ENCODE measurements around the gene CCDC150. TPM values are rescaled to one million over a fixed set of nuclear protein-coding genes. Genes with fewer than 3 reads are reported as not detected.
"Not testable (repeated sequence)": the region's sequence is repeated elsewhere in the genome, so short reads cannot be mapped to it uniquely, and the experiment has no call there.

Gene CCDC150
- total RNA-seq, 1 donor from 2014 or later, result 0.66 TPM

DNA sequence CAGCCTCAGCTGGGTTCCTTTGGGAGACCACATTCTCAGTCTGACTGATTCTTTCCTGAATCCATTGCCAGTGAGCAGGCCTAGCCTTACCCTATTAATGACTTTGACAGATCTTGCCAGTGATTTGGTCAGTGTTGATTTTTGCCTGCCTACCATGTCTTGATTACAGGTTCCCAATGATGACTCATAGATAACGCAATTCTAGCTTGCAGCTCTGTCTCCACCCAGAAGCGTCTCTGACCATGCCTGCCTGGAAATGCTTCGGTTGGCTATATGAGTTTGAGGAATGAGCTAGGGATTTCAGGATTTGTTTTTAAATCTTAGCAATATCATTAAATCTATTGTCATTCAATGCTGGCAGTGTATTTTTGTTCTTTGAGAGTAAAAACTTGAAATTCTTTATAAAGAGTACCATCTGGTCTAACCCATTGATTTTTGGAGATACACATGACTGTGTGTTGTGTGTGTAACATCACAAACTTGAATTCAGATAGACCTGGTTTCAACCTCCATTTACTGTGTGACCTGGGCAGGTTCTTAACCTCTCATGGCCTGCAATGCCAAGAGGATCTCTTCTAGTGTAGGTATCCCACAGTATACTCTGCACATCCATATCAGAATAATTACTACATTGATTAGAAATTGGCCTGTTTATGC, 57.0 kb downstream of the CCDC150 start:
- H3K9me3 ChIP-seq (replicated peaks), result no peaks in the 10 kb centered on the region
- intact Hi-C loops (cut with micrococcal nuclease), result no loop called here
- TF ChIP-seq, protein P1, sequence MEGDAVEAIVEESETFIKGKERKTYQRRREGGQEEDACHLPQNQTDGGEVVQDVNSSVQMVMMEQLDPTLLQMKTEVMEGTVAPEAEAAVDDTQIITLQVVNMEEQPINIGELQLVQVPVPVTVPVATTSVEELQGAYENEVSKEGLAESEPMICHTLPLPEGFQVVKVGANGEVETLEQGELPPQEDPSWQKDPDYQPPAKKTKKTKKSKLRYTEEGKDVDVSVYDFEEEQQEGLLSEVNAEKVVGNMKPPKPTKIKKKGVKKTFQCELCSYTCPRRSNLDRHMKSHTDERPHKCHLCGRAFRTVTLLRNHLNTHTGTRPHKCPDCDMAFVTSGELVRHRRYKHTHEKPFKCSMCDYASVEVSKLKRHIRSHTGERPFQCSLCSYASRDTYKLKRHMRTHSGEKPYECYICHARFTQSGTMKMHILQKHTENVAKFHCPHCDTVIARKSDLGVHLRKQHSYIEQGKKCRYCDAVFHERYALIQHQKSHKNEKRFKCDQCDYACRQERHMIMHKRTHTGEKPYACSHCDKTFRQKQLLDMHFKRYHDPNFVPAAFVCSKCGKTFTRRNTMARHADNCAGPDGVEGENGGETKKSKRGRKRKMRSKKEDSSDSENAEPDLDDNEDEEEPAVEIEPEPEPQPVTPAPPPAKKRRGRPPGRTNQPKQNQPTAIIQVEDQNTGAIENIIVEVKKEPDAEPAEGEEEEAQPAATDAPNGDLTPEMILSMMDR (IDR thresholded peaks at IDR 0.05; ENCODE audit: borderline replicate concordance), result no peak
- DNase-seq, result no peak
- no peak overlapping the region for H3K27ac ChIP-seq (replicated peaks)
- H3K27me3 ChIP-seq (ENCODE audit: low read depth), result no peaks in the 10 kb centered on the region
- H3K36me3 ChIP-seq, result no peaks in the 10 kb centered on the region
- no peak overlapping the region for H3K4me3 ChIP-seq
- H3K4me1 ChIP-seq, result no peaks in the 10 kb centered on the region

GRCh38 chr2:196697825-196698224, 58.3 kb downstream of the CCDC150 start:
- no peak overlapping the region for H3K27ac ChIP-seq (replicated peaks)
- TF ChIP-seq, protein P1 (IDR thresholded peaks at IDR 0.05; ENCODE audit: borderline replicate concordance), result no peak
- no peaks in the 10 kb centered on the region for H3K9me3 ChIP-seq (replicated peaks)
- no peaks in the 10 kb centered on the region for H3K36me3 ChIP-seq
- DNase-seq, result no peak
- no peaks in the 10 kb centered on the region for H3K4me1 ChIP-seq
- intact Hi-C loops (cut with micrococcal nuclease), result no loop called here
- no peak overlapping the region for H3K4me3 ChIP-seq
- H3K27me3 ChIP-seq (ENCODE audit: low read depth), result no peaks in the 10 kb centered on the region

GRCh38 chr2:196702641-196703040, 63.1 kb downstream of the CCDC150 start:
- intact Hi-C loops (cut with micrococcal nuclease), result no loop called here
- no peaks in the 10 kb centered on the region for H3K27me3 ChIP-seq (ENCODE audit: low read depth)
- no peak overlapping the region for H3K4me3 ChIP-seq
- H3K9me3 ChIP-seq (replicated peaks), result no peaks in the 10 kb centered on the region
- H3K4me1 ChIP-seq, result no peaks in the 10 kb centered on the region
- no peaks in the 10 kb centered on the region for H3K36me3 ChIP-seq
- no peak for DNase-seq
- TF ChIP-seq, protein P1 (IDR thresholded peaks at IDR 0.05; ENCODE audit: borderline replicate concordance), result no peak
- no peak overlapping the region for H3K27ac ChIP-seq (replicated peaks)

DNA sequence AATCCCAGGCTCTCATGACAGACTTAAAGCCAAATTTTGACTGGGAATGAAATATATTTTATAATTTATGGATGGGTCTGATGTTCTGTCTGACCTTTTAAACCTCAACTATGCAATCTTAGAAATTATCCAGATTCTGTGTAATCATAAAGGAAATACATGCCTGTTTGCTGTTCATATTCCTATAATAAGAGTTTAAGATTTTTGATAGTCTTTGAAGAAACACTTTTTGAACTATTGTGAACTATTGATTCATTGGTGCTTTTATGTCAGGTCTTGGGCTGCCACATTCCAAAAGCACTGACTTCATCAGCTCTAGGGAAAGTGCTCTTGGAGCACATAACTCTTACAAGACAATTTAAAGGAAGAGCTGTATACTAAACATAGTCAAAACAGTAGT, 64.2 kb downstream of the CCDC150 start:
- TF ChIP-seq, protein P1 (IDR thresholded peaks at IDR 0.05; ENCODE audit: borderline replicate concordance), result no peak
- Histone ChIP-seq H3K9me3 (replicated peaks) (peaks cover 1% of the 10 kb centered on the region), H3K27me3 (ENCODE audit: low read depth) (no peaks in the 10 kb centered on the region), H3K36me3 (no peaks in the 10 kb centered on the region), H3K4me1 (no peaks in the 10 kb centered on the region), H3K4me3 (no peak overlapping the region), H3K27ac (replicated peaks) (no peak overlapping the region)
- DNase-seq, result no peak
- intact Hi-C loops (cut with micrococcal nuclease), result no loop called here

- intact Hi-C loops (cut with micrococcal nuclease); H3K4me1 ChIP-seq; H3K36me3 ChIP-seq; DNase-seq; H3K27ac ChIP-seq (replicated peaks); H3K4me3 ChIP-seq; H3K27me3 ChIP-seq (ENCODE audit: low read depth): not testable (repeated sequence)
- peaks cover 16% of the 10 kb centered on the region for H3K9me3 ChIP-seq (replicated peaks)
These were observed 70.5 kb downstream of the CCDC150 start for GRCh38 chr2:196710056-196710455.

DNA sequence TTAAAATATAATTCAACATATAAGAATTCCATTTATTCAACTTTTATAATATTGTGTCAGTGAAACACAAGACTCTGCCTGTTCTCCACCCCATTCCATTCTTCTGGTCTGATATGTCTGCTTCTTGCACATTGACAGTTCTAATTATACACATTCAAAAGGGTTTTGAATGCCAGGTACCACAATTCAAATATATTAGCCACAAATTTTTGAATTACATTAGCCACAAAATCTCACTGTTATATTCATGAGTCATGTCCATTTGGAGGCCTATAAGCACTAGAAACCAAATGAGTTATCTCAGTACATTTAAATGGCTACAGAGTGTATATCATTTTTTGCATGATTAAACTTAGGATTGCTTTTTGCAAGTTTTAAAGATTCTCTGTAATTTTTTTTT, 72.1 kb downstream of the CCDC150 start:
- Histone ChIP-seq H3K36me3 (no peaks in the 10 kb centered on the region), H3K4me3 (no peak overlapping the region), H3K27ac (replicated peaks) (no peak overlapping the region), H3K9me3 (replicated peaks) (peaks cover 16% of the 10 kb centered on the region), H3K27me3 (ENCODE audit: low read depth) (no peaks in the 10 kb centered on the region), H3K4me1 (no peaks in the 10 kb centered on the region)
- TF ChIP-seq, protein P1 (IDR thresholded peaks at IDR 0.05; ENCODE audit: borderline replicate concordance), result no peak
- intact Hi-C loops (cut with micrococcal nuclease), result no loop called here
- DNase-seq, result no peak

Measured in left ventricle myocardium inferior (tissue), 1 donor.